Endothelial cell of umbilical vein (primary cell): Measurements from ENCODE around the gene PANK2. TPM values are rescaled to one million over a fixed set of nuclear protein-coding genes. Genes with fewer than 3 reads are reported as not detected.

Experiments used
- BruUV-seq: library from RNA; stranded (reverse); fragments of 400-500 nt; replicated peaks from 2 replicates; lab custom pipeline; 2021; lab: Mats Ljungman, UMichigan
- CTCF ChIA-PET: fragments of 300-600, 350-600 bp; sonication (Branson Sonifier 250); formaldehyde crosslinking; loops from one replicate; lab custom pipeline; 2021; ENCODE audit warnings: antibody characterized with exemption, inconsistent platforms; lab: Charles Lee
- POLR2A ChIA-PET: fragments of 300-600, 350-600 bp; sonication (Branson Sonifier 250); formaldehyde crosslinking; loops from one replicate; lab custom pipeline; 2021; ENCODE audit warnings: antibody characterized with exemption, inconsistent platforms; lab: Charles Lee
- DNase-seq: peaks from one replicate; pipeline ENCODE4 v3.0.0-alpha.2; 2011; ENCODE audit warnings: low read depth, low spot score
- FAIRE-seq: peaks from 2 replicates; lab custom pipeline; 2011; peaks lifted over from hg19 to GRCh38; lab: Jason Lieb, UNC
- H2AFZ ChIP-seq: 2 replicates; pipeline ENCODE4 v1.6.0; 2012; ENCODE audit warnings: low read depth, low read length, control low read depth, inconsistent platforms
- H3K27ac ChIP-seq: 2 replicates; pipeline ENCODE4 v1.5.1; 2011; ENCODE audit warnings: low read depth, mild to moderate bottlenecking, control low read depth, low read length, moderate library complexity; ENCODE audit not compliant: insufficient read depth
- H3K27me3 ChIP-seq, 2 experiments: 2 replicates each; pipeline versions ENCODE4 v1.6.0 to v1.6.1; 2011; ENCODE audit warnings: low read length in 2 of 2, mixed read lengths in 1 of 2; ENCODE audit not compliant: control insufficient read depth in 2 of 2, insufficient read depth in 2 of 2
- H3K36me3 ChIP-seq, 2 experiments: 2 replicates in 1 of 2; 3 replicates in 1 of 2; pipeline ENCODE4 v1.5.1; 2011; ENCODE audit warnings: low read length in 2 of 2, mild to moderate bottlenecking in 1 of 2, moderate library complexity in 1 of 2; ENCODE audit not compliant: control insufficient read depth in 2 of 2, insufficient read depth in 2 of 2; ENCODE audit errors: extremely low read depth in 1 of 2
- H3K4me1 ChIP-seq: 3 replicates; pipeline ENCODE4 v1.5.1; 2011; ENCODE audit warnings: mild to moderate bottlenecking, low read length; ENCODE audit not compliant: control insufficient read depth, insufficient read depth; ENCODE audit errors: extremely low read depth
- H3K4me2 ChIP-seq: 2 replicates; pipeline ENCODE4 v1.6.1; 2011; ENCODE audit warnings: low read length, control low read depth, mixed read lengths; ENCODE audit not compliant: insufficient read depth
- H3K4me3 ChIP-seq, 3 experiments: fragments of 200-600 bp in 1 of 3; sonication (generic), shearing (Covaris generic) in 1 of 3; replicated peaks in 1 of 3; 2 replicates each; pipeline ENCODE4 v1.5.1; 2011 to 2016; ENCODE audit warnings: control low read depth in 3 of 3, low read length in 3 of 3, mild to moderate bottlenecking in 2 of 3, inconsistent platforms in 1 of 3, low read depth in 1 of 3, moderate library complexity in 1 of 3; ENCODE audit not compliant: insufficient read depth in 1 of 3
- H3K79me2 ChIP-seq: 2 replicates; pipeline ENCODE4 v1.6.0; 2012; ENCODE audit warnings: low read length, inconsistent platforms; ENCODE audit not compliant: control insufficient read depth, insufficient read depth
- H3K9ac ChIP-seq: replicated peaks from 2 replicates; pipeline ENCODE3; 2011; ENCODE audit warnings: low read length, control low read depth; ENCODE audit not compliant: insufficient read depth; ENCODE audit errors: extremely low read depth
- H3K9me1 ChIP-seq: replicated peaks from 3 replicates; pipeline ENCODE4 v1.6.0; 2011; ENCODE audit warnings: mild to moderate bottlenecking, low read length; ENCODE audit not compliant: control insufficient read depth, insufficient read depth; ENCODE audit errors: extremely low read depth
- H3K9me3 ChIP-seq: replicated peaks from 2 replicates; pipeline ENCODE4 v1.5.1; 2012; ENCODE audit warnings: low read length, inconsistent platforms; ENCODE audit not compliant: control insufficient read depth, insufficient read depth
- H4K20me1 ChIP-seq: replicated peaks from 2 replicates; pipeline ENCODE3; 2011; ENCODE audit warnings: mild to moderate bottlenecking, low read length; ENCODE audit not compliant: control insufficient read depth, insufficient read depth; ENCODE audit errors: extremely low read depth
- CTCF ChIP-seq, 2 donors: IDR thresholded peaks; 1 replicate in 1 of 2; 2 replicates in 1 of 2; pipeline ENCODE4 v1.5.1; 2011; ENCODE audit warnings: low read length in 2 of 2, mild to moderate bottlenecking in 2 of 2, moderate library complexity in 2 of 2, control low read depth in 1 of 2, inconsistent platforms in 1 of 2, low read depth in 1 of 2; ENCODE audit not compliant: insufficient read depth in 1 of 2; ENCODE audit errors: extremely low read depth in 1 of 2
- EZH2 ChIP-seq: IDR thresholded peaks from 2 replicates; pipeline ENCODE4 v1.6.1; 2012; ENCODE audit warnings: borderline replicate concordance, low read depth, mild to moderate bottlenecking, moderate library complexity, low read length, inconsistent platforms; ENCODE audit not compliant: severe bottlenecking
- FOS ChIP-seq: IDR thresholded peaks from 2 replicates; pipeline ENCODE4 v1.6.1; 2011; ENCODE audit warnings: mild to moderate bottlenecking, low read length, moderate library complexity, borderline replicate concordance; ENCODE audit not compliant: insufficient read depth
- GATA2 ChIP-seq: IDR thresholded peaks from 2 replicates; pipeline ENCODE4 v1.7.0; 2011; ENCODE audit warnings: low read depth, mild to moderate bottlenecking, moderate library complexity, mixed read lengths, low read length; ENCODE audit not compliant: insufficient read length, insufficient read depth
- JUN ChIP-seq: IDR thresholded peaks from 2 replicates; pipeline ENCODE4 v1.6.1; 2011; ENCODE audit warnings: borderline replicate concordance, low read depth; ENCODE audit not compliant: insufficient read length, insufficient read depth
- MAX ChIP-seq: IDR thresholded peaks from 2 replicates; pipeline ENCODE4 v1.6.1; 2011; ENCODE audit not compliant: insufficient read depth, insufficient read length
- MYC ChIP-seq: IDR thresholded peaks from one replicate; pipeline ENCODE4 v1.6.1; 2011; ENCODE audit warnings: mild to moderate bottlenecking, low read depth, low read length
- POLR2A ChIP-seq: IDR thresholded peaks from 2 replicates; pipeline ENCODE4 v1.6.1; 2012; ENCODE audit warnings: low read depth, mild to moderate bottlenecking, control low read depth, low read length
- POLR2AphosphoS5 ChIP-seq: IDR thresholded peaks from 2 replicates; pipeline ENCODE4 v1.6.1; 2012; ENCODE audit warnings: low read depth, mild to moderate bottlenecking, control low read depth, low read length, moderate library complexity; ENCODE audit not compliant: insufficient read depth
- dilution Hi-C: fragments of 300-500 bp; cut with MboI; formaldehyde crosslinking; loops from one replicate; pipeline ENCODE4 v1.15.0; 2019; ENCODE audit warnings: low sequenced_read_pairs; ENCODE audit not compliant: extremely low pct_ligation_motif_present
- intact Hi-C: fragments of 100-400 bp; cut with micrococcal nuclease; formaldehyde crosslinking; loops from one replicate; pipeline ENCODE4 v1.10.0; 2022
- polyA plus RNA-seq, 4 experiments: library from polyadenylated mRNA; depleted of rRNA in 3 of 4; stranded (reverse) in 3 of 4; unstranded in 1 of 4; fragments of >200 nt; gene quantifications; 2 replicates each; pipeline versions ENCODE4 v1.2.1 to v1.2.3, GENCODE V29; 2011 to 2012; ENCODE audit warnings: missing spikeins in 1 of 4
- total RNA-seq: library from RNA; stranded (reverse); gene quantifications from 2 replicates; pipeline ENCODE4 v1.2.3, GENCODE V29; 2021

The PANK2 gene
- total and polyA plus RNA-seq, 2 donors (not counting 3 experiments of a cell fraction or from before 2014, with no cell fraction given) = 18.9 to 54.3 TPM

GRCh38 chr20:3847429-3847940, 41.7 kb upstream of the PANK2 start:
- Histone ChIP-seq H3K27ac (peak overlapping the region; percentile 45), H3K4me2 (peak overlapping the region; percentile 82), H4K20me1 (no peaks in the 10 kb centered on the region), H3K4me1 (peaks cover 13% of the 10 kb centered on the region), H3K4me3 (peak overlapping the region; percentile 78 to 92 (median 89)), H3K9ac (peak overlapping the region; percentile 87), H3K27me3 (no peaks in the 10 kb centered on the region), H3K9me3 (no peaks in the 10 kb centered on the region), H3K9me1 (no peaks in the 10 kb centered on the region), H3K79me2 (peaks cover 21% of the 10 kb centered on the region), H3K36me3 (no peaks in the 10 kb centered on the region), H2AFZ (peak overlapping the region; percentile 85)
- DNase-seq (peak; percentile 7), FAIRE-seq (peak; percentile 68)
- TSS peak; percentile 42 for BruUV-seq
- TF ChIP-seq MAX (no peak), MYC (no peak), POLR2AphosphoS5 (no peak)
- dilution Hi-C loops = no loop called here
- CTCF ChIA-PET = no interaction called here
- intact Hi-C loops = no loop called here
- POLR2A ChIA-PET = interaction anchor here (0.6 kb wide), 1 partner anchor 15 kb away, joined by 10 read pairs; no protein-coding TSS in a partner anchor

- BruUV-seq = no TSS peak
- Histone ChIP-seq H3K4me3 (no peak overlapping the region), H3K36me3 (no peaks in the 10 kb centered on the region), H3K27me3 (no peaks in the 10 kb centered on the region), H3K27ac (no peak overlapping the region), H2AFZ (no peak overlapping the region), H3K79me2 (peaks cover 21% of the 10 kb centered on the region), H3K4me1 (peaks cover 11% of the 10 kb centered on the region), H3K4me2 (no peak overlapping the region), H3K9ac (no peak overlapping the region), H3K9me3 (no peaks in the 10 kb centered on the region), H3K9me1 (no peaks in the 10 kb centered on the region), H4K20me1 (no peaks in the 10 kb centered on the region)
- dilution Hi-C loops = no loop called here
- ChIA-PET CTCF (interaction anchor here (0.8 kb wide), 1 partner anchor 28 kb away, joined by 3 read pairs; the partner anchor contains the start of gene AP5S1), POLR2A (no interaction called here)
- DNase-seq = no peak
- TF ChIP-seq GATA2 = no peak
- no peak for TF ChIP-seq FOS
- no peak for TF ChIP-seq CTCF (IDR thresholded peaks at IDR 0.05; ENCODE audit: extremely low read depth in 1 of 2, insufficient read depth in 1 of 2, low read depth in 1 of 2, low read length in 2 of 2)
- TF ChIP-seq MAX = no peak
- TF ChIP-seq MYC = no peak
- no peak for TF ChIP-seq POLR2A
- TF ChIP-seq EZH2 = no peak
- no peak for TF ChIP-seq POLR2AphosphoS5
- no peak for TF ChIP-seq JUN
- intact Hi-C loops = no loop called here
- no peak for FAIRE-seq
Measured at GRCh38 chr20:3848565-3848964, 40.6 kb upstream of the PANK2 start.
